Measurements from ENCODE around the gene CIROP.

The CIROP gene

DNA sequence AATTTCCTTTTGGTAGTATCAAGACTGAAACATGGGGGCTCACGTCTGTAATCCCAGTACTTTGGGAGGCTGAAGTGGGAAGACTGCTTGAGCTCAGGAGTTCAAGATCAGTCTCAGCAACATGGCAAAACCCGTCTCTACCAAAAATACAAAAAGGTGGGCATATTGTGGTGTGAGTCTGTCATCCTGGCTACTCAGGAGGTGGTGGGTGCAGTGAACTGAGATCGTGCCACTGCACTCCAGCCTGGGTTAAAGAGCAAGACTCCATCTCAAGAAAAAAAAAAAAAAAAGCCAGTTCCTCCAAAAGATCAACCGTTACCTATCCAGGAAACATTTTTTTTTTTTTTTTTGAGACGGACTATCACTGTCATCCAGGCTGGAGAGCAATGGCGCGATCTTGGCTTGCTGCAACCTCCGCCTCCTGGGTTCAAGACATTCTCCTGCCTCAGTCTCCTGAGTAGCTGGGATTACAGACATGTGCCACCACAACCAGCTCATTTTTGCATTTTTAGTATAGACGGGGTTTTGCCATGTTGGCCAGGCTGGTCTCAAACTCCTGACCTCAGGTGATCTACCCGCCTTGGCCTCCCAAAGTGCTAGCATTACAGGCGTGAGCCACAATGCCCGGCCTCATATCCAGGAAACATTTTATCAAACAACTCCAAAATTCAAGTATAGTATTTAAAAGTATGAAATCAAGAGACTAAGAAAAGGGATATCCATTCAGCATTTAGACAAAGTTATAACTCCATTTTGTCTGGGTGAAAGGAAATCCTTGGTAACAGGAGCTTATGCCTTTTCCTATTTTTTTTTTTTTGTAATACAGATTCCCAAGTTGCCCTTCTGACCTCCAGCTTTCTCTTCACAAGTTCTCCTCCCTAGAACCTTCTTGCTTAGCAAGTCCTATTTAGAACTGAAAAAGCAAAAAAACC lies 13.2 kb downstream of the CIROP start:
- Histone ChIP-seq H3K79me1 (replicated peaks; ENCODE audit: low read length, poor library complexity, severe bottlenecking) (peaks cover 3% of the 10 kb centered on the region), H3K14ac (ENCODE audit: low read length in 2 of 2) (no peak overlapping the region), H2BK15ac (ENCODE audit: low read depth, poor library complexity, severe bottlenecking) (no peak overlapping the region), H2BK5ac (ENCODE audit: low read depth, low read length, poor library complexity, severe bottlenecking) (no peak overlapping the region), H3K36me3 (ENCODE audit: control insufficient read depth in 1 of 2, insufficient read depth in 2 of 2, low read depth in 1 of 2, low read length in 2 of 2) (peaks cover 14 to 65% of the 10 kb centered on the region in 2 experiments), H3K9me3 (ENCODE audit: control insufficient read depth, low read length) (no peaks in the 10 kb centered on the region), H4K8ac (ENCODE audit: low read length) (no peak overlapping the region), H2AK5ac (ENCODE audit: low read length, severe bottlenecking) (no peak overlapping the region), H3K27me3 (ENCODE audit: control insufficient read depth in 1 of 2, insufficient read depth in 1 of 2, low read length in 2 of 2) (no peaks in the 10 kb centered on the region), H3K4me1 (ENCODE audit: control insufficient read depth, insufficient read depth, low read depth, low read length) (peaks cover 2% of the 10 kb centered on the region), H4K91ac (ENCODE audit: low read length) (no peak overlapping the region), H3K4ac (ENCODE audit: low read depth in 1 of 2, low read length in 2 of 2) (no peak overlapping the region), H3K18ac (ENCODE audit: low read depth in 1 of 2, low read length in 2 of 2) (no peak overlapping the region), H2BK120ac (ENCODE audit: low read depth, low read length) (no peak overlapping the region), H3K4me2 (ENCODE audit: low read length, poor library complexity, severe bottlenecking) (no peak overlapping the region), H3K27ac (ENCODE audit: low read length, poor library complexity, severe bottlenecking) (no peak overlapping the region), H3K9ac (ENCODE audit: low read length) (peak overlapping the region; percentile 14), H2AFZ (ENCODE audit: low read depth, low read length) (no peak overlapping the region), H3K23ac (ENCODE audit: low read length in 2 of 2) (no peak overlapping the region), H3K4me3 (ENCODE audit: insufficient read depth in 1 of 2, low read depth in 1 of 2, low read length in 2 of 2) (no peak overlapping the region), H2BK12ac (ENCODE audit: low read length in 2 of 2) (no peak overlapping the region)
- 86% methylated on average over 9 of the region's 12 CpGs for WGBS
- no peak for DNase-seq

DNA sequence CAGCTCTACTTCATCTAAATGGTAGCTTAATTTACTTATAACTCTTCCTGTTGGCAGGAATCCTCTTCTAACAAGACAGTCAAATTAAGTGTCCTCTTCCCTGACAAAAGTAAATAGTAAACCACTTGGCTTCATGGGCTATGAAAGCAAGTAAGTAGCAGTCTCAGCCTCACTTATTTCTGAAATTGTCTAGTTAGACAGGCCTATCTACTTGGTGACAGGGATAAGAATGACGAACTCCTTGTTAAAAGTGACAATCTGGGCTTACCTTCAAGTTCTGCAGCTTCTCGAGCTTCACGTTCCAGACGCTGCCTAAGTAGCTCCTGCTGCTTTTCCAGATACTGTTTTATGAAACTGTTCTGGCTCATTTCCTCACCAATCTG lies 14.5 kb downstream of the CIROP start:
- Histone ChIP-seq H3K4me1 (ENCODE audit: control insufficient read depth, insufficient read depth, low read depth, low read length) (no peaks in the 10 kb centered on the region), H3K18ac (ENCODE audit: low read depth in 1 of 2, low read length in 2 of 2) (no peak overlapping the region), H3K79me1 (replicated peaks; ENCODE audit: low read length, poor library complexity, severe bottlenecking) (peaks cover 3% of the 10 kb centered on the region), H2BK5ac (ENCODE audit: low read depth, low read length, poor library complexity, severe bottlenecking) (no peak overlapping the region), H4K8ac (ENCODE audit: low read length) (no peak overlapping the region), H3K27me3 (ENCODE audit: control insufficient read depth in 1 of 2, insufficient read depth in 1 of 2, low read length in 2 of 2) (no peaks in the 10 kb centered on the region), H2BK15ac (ENCODE audit: low read depth, poor library complexity, severe bottlenecking) (no peak overlapping the region), H3K9ac (ENCODE audit: low read length) (peak overlapping the region; percentile 62), H3K9me3 (ENCODE audit: control insufficient read depth, low read length) (no peaks in the 10 kb centered on the region), H2AK5ac (ENCODE audit: low read length, severe bottlenecking) (no peak overlapping the region), H3K4me3 (ENCODE audit: insufficient read depth in 1 of 2, low read depth in 1 of 2, low read length in 2 of 2) (no peak overlapping the region), H3K27ac (ENCODE audit: low read length, poor library complexity, severe bottlenecking) (no peak overlapping the region), H3K4ac (ENCODE audit: low read depth in 1 of 2, low read length in 2 of 2) (no peak overlapping the region), H3K36me3 (ENCODE audit: control insufficient read depth in 1 of 2, insufficient read depth in 2 of 2, low read depth in 1 of 2, low read length in 2 of 2) (peaks cover 16 to 76% of the 10 kb centered on the region in 2 experiments), H3K14ac (ENCODE audit: low read length in 2 of 2) (no peak overlapping the region), H3K4me2 (ENCODE audit: low read length, poor library complexity, severe bottlenecking) (no peak overlapping the region), H2AFZ (ENCODE audit: low read depth, low read length) (no peak overlapping the region), H4K91ac (ENCODE audit: low read length) (no peak overlapping the region), H2BK12ac (ENCODE audit: low read length in 2 of 2) (no peak overlapping the region), H2BK120ac (ENCODE audit: low read depth, low read length) (no peak overlapping the region), H3K23ac (ENCODE audit: low read length in 2 of 2) (no peak overlapping the region)
- DNase-seq = no peak
- 70% methylated on average over 4 of the region's 4 CpGs for WGBS

DNA sequence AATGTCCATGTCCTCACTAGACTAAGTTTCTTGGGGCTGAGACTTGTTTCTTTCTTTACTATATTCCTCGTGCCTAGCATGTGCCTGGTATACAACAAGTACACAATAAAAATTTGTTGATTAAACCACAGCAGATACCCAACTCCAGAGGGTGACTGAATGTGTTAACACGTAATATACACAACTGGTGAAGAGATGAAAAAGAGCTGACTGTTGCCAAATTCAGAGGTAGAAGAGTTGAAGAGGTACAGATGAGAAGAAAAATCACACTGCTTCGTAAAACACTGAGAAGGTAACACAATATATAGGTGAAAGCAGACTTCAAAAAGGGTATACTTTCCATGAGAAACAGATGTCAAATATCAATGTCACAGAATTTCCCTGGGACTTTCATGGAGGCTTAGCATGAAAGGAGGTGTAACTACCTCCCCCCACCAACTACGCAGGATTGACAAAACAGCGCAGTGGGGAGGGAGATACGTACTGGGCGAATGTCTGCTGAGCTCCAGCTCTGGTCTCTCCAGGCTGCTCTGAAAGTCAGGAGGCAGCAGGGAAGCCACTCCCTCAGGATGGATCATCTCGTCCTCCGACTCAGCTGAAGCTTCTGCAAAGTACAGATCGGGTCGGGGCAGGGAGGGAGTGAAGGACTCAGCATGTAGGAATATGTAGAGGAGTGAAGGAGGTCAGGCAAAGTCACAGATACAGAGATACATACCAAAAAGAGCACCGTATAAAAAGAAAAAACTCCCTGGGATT lies 15.1 kb downstream of the CIROP start:
- peak overlapping the region; percentile 62 for H3K9ac ChIP-seq (ENCODE audit: low read length)
- H2AFZ ChIP-seq (ENCODE audit: low read depth, low read length) = no peak overlapping the region
- H3K27me3 ChIP-seq (ENCODE audit: control insufficient read depth in 1 of 2, insufficient read depth in 1 of 2, low read length in 2 of 2) = no peaks in the 10 kb centered on the region
- no peak overlapping the region for H2BK12ac ChIP-seq (ENCODE audit: low read length in 2 of 2)
- no peak overlapping the region for H3K4me2 ChIP-seq (ENCODE audit: low read length, poor library complexity, severe bottlenecking)
- no peak overlapping the region for H3K14ac ChIP-seq (ENCODE audit: low read length in 2 of 2)
- H3K4me1 ChIP-seq (ENCODE audit: control insufficient read depth, insufficient read depth, low read depth, low read length) = no peaks in the 10 kb centered on the region
- H3K4ac ChIP-seq (ENCODE audit: low read depth in 1 of 2, low read length in 2 of 2) = no peak overlapping the region
- WGBS = 87% methylated on average over 12 of the region's 12 CpGs
- H3K36me3 ChIP-seq (ENCODE audit: control insufficient read depth in 1 of 2, insufficient read depth in 2 of 2, low read depth in 1 of 2, low read length in 2 of 2) = peaks cover 20 to 79% of the 10 kb centered on the region in 2 experiments
- DNase-seq = no peak
- no peak overlapping the region for H2BK15ac ChIP-seq (ENCODE audit: low read depth, poor library complexity, severe bottlenecking)
- no peak overlapping the region for H2BK5ac ChIP-seq (ENCODE audit: low read depth, low read length, poor library complexity, severe bottlenecking)
- no peak overlapping the region for H3K18ac ChIP-seq (ENCODE audit: low read depth in 1 of 2, low read length in 2 of 2)
- H3K23ac ChIP-seq (ENCODE audit: low read length in 2 of 2) = no peak overlapping the region
- peaks cover 3% of the 10 kb centered on the region for H3K79me1 ChIP-seq (replicated peaks; ENCODE audit: low read length, poor library complexity, severe bottlenecking)
- no peak overlapping the region for H3K4me3 ChIP-seq (ENCODE audit: insufficient read depth in 1 of 2, low read depth in 1 of 2, low read length in 2 of 2)
- no peak overlapping the region for H4K91ac ChIP-seq (ENCODE audit: low read length)
- H2AK5ac ChIP-seq (ENCODE audit: low read length, severe bottlenecking) = no peak overlapping the region
- H4K8ac ChIP-seq (ENCODE audit: low read length) = no peak overlapping the region
- no peaks in the 10 kb centered on the region for H3K9me3 ChIP-seq (ENCODE audit: control insufficient read depth, low read length)
- H2BK120ac ChIP-seq (ENCODE audit: low read depth, low read length) = no peak overlapping the region
- no peak overlapping the region for H3K27ac ChIP-seq (ENCODE audit: low read length, poor library complexity, severe bottlenecking)

DNA sequence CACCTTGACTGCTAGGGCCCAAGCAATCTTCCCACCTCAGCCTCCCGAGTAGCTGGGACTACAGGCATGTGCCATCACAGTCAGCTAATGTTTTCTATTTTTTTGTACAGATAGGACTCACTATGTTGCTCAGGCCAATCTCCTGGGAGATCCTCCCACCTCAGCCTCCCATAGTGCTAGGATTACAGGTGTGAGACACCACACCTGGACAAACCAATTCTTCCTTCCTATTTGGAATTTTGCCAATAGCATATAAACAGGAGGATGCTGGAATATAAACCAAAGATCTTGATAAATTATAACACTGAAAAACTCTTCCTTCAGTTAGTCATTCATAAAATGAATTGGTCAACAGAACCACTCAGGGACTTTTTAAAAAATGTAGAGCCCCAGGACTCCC lies 18.2 kb downstream of the CIROP start:
- no peak overlapping the region for H2BK120ac ChIP-seq (ENCODE audit: low read depth, low read length)
- H2BK5ac ChIP-seq (ENCODE audit: low read depth, low read length, poor library complexity, severe bottlenecking) = no peak overlapping the region
- peaks cover 2% of the 10 kb centered on the region for H3K4me1 ChIP-seq (ENCODE audit: control insufficient read depth, insufficient read depth, low read depth, low read length)
- 100% methylated on average over 1 of the region's 1 CpG for WGBS
- H3K27me3 ChIP-seq (ENCODE audit: control insufficient read depth in 1 of 2, insufficient read depth in 1 of 2, low read length in 2 of 2) = no peaks in the 10 kb centered on the region
- H3K36me3 ChIP-seq (ENCODE audit: control insufficient read depth in 1 of 2, insufficient read depth in 2 of 2, low read depth in 1 of 2, low read length in 2 of 2) = peaks cover 31 to 91% of the 10 kb centered on the region in 2 experiments
- no peak overlapping the region for H3K4ac ChIP-seq (ENCODE audit: low read depth in 1 of 2, low read length in 2 of 2)
- DNase-seq = no peak
- H4K8ac ChIP-seq (ENCODE audit: low read length) = no peak overlapping the region
- no peak overlapping the region for H3K23ac ChIP-seq (ENCODE audit: low read length in 2 of 2)
- H2AK5ac ChIP-seq (ENCODE audit: low read length, severe bottlenecking) = no peak overlapping the region
- no peak overlapping the region for H4K91ac ChIP-seq (ENCODE audit: low read length)
- no peak overlapping the region for H3K18ac ChIP-seq (ENCODE audit: low read depth in 1 of 2, low read length in 2 of 2)
- no peak overlapping the region for H2BK15ac ChIP-seq (ENCODE audit: low read depth, poor library complexity, severe bottlenecking)
- no peak overlapping the region for H3K4me3 ChIP-seq (ENCODE audit: insufficient read depth in 1 of 2, low read depth in 1 of 2, low read length in 2 of 2)
- no peak overlapping the region for H3K14ac ChIP-seq (ENCODE audit: low read length in 2 of 2)
- H2AFZ ChIP-seq (ENCODE audit: low read depth, low read length) = no peak overlapping the region
- no peaks in the 10 kb centered on the region for H3K9me3 ChIP-seq (ENCODE audit: control insufficient read depth, low read length)
- no peak overlapping the region for H2BK12ac ChIP-seq (ENCODE audit: low read length in 2 of 2)
- no peak overlapping the region for H3K4me2 ChIP-seq (ENCODE audit: low read length, poor library complexity, severe bottlenecking)
- H3K79me1 ChIP-seq (replicated peaks; ENCODE audit: low read length, poor library complexity, severe bottlenecking) = peaks cover 6% of the 10 kb centered on the region
- H3K9ac ChIP-seq (ENCODE audit: low read length) = peak overlapping the region; percentile 50
- no peak overlapping the region for H3K27ac ChIP-seq (ENCODE audit: low read length, poor library complexity, severe bottlenecking)
